SK-N-MC (cell line): ENCODE data around the gene MOCS1.

ENCODE experiments used
- EZH2 ChIP-seq: fragments of 200-600 bp; sonication (generic); IDR thresholded peaks from one replicate; pipeline ENCODE4 v1.6.1; 2017; ENCODE audit warnings: antibody characterized with exemption
- POLR2AphosphoS5 ChIP-seq: IDR thresholded peaks from 2 replicates; pipeline ENCODE4 v1.6.1; 2012; ENCODE audit warnings: mild to moderate bottlenecking, low read depth, low read length, borderline replicate concordance

GRCh38 chr6:39880594-39880993 is 53.7 kb downstream of the MOCS1 start:
- no peak for TF ChIP-seq POLR2AphosphoS5
- TF ChIP-seq EZH2: no peak
